IPS-NIHi11 (cell line): ENCODE data around the gene CELA1.
"Not testable (repeated sequence)": the region's sequence is repeated elsewhere in the genome, so short reads cannot be mapped to it uniquely, and the experiment has no call there.

Experiments used
- DNase-seq: peaks from one replicate; pipeline ENCODE4 v3.0.0; 2012; ENCODE audit warnings: mixed read lengths, low spot score

Gene CELA1

DNA sequence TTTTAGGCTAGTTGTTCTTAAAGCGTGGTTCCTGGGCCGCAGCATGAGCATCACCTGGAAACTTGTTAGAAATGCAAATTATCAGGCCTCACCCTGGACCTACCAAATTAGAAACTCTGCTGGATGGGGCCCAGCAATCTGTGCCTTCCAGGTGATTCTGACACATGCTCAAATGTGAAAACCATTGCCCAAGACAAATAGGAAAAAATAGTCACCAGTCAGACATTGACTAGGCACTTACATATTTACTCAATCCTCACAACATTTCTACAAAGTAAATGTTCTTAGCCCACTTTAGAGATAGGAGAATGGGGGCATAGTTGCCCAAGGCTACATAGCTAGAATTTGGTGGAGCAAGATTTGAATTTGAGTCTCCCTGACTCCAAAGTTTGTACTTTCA lies 3.3 kb downstream of the CELA1 start:
- no peak for DNase-seq

DNA sequence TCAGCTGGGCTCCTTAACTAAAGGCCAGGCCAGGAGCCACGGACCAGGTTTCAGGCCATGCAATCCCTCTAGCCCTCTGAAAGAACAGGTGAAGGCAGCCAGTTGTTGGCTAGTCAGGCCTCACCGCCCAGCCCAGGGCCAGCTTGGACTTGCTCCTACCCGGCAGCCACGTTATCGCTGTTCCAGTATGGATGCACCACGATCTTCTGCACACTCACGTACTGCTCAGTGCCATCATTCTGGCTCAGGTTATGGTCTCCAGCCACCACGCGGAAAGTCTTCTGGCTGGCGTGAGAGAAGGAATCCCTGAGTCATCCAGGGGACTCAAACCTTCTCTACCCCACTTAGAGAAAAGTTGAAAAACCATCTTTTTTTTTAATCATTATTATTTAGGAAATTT lies 4.1 kb downstream of the CELA1 start:
- no peak for DNase-seq

DNA sequence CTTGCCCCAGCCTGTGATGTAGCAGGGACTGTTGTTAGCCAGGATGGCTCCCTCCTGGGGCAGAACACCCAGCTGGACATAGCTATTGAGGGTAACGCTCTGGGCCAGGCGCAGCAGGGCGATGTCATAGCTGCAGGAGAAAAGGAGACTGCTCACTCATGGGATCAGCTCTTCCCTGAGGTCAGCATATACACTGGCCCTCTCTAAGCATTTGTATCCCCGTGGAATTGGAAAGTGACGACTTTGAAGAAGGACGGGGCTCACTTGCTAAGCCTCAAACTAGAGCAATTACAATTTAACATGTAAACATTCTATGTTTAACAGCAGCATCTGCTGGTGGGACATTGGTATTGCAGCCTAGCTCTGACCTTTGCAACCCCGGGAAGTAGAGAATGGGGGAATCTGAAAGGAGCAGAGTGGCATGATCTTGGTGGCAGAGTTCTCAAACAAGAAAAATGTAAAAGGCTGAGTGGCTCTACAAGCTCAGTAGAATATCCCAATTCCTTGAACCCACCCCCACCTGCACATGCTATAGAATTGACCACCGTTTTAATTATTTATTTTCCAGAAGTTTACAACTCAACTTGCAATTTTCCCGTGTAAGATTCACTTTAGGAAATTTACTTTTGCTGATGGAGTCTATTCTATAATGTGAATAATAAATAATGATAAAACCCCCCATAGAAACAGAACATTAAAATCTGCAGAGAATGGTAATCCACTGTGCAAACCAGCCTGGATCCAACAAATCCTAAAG lies 5.0 kb downstream of the CELA1 start:
- peak; percentile 78 for DNase-seq

GRCh38 chr12:51339750-51340149 lies 6.7 kb downstream of the CELA1 start:
- no peak for DNase-seq

DNA sequence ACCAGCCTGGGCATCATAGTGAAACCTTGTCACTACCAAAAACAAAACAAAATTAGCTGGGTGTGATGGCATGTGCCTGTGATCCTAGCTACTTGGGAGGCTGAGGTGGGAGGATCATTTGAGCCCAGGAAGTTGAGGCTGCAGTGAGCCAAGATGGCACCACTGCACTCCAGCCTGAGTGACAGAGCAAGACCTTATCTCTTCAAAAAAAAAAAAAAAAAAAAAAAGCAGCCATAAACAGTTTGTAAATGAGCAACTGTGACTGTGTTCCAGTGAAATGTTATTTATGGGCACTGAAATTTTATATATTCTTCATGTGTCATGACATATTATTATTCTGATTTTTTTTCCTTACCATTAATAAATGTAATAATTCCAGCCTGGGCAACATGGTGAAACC lies 9.1 kb downstream of the CELA1 start:
- not testable (repeated sequence) for DNase-seq

- DNase-seq: no peak
Observed at GRCh38 chr12:51335931-51336330, 10.5 kb downstream of the CELA1 start.

GRCh38 chr12:51334764-51335163 lies 11.7 kb downstream of the CELA1 start:
- no peak for DNase-seq

- no peak for DNase-seq
Observed at GRCh38 chr12:51333536-51333935, 12.9 kb downstream of the CELA1 start.

DNA sequence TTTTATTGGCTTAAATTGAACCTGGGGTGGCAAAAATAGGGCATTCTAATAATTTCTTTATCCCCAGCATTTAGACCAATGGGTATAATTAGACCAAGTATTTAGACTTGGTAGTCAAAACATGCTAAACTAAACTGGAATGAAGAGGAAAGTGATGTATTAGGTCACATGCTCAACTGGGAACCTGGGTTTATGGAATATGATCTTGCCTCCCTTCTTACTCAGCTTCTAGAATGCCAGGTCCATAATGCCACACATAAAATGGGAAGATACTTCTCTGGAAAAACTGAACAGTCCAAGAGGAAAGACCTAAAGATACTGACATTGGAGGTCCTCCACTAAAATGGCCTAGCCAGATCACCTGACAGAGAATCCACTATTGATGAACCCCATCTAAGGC lies 16.3 kb downstream of the CELA1 start:
- DNase-seq: no peak

- no peak for DNase-seq
Observed at GRCh38 chr12:51329742-51330141, 16.7 kb downstream of the CELA1 start.

DNA sequence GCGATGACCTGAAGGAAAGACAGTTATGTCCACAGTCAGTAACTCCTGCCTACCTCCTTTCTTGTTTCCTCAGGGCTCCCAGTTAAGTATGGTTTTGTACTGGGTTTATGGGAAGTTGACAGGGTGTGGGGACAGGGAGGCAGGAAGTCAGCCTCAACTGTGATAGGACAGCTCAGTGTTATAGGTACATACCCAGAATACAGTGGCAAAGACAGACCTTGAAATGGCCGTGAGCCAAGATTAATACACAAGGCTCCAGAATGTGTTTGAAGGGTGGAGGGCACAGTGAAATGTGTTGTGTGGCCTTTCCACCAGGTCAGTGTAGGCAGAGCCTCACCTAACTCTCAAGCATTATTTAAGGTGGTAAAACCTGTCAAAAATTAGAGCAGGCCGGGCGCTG lies 17.9 kb downstream of the CELA1 start:
- no peak for DNase-seq

DNA sequence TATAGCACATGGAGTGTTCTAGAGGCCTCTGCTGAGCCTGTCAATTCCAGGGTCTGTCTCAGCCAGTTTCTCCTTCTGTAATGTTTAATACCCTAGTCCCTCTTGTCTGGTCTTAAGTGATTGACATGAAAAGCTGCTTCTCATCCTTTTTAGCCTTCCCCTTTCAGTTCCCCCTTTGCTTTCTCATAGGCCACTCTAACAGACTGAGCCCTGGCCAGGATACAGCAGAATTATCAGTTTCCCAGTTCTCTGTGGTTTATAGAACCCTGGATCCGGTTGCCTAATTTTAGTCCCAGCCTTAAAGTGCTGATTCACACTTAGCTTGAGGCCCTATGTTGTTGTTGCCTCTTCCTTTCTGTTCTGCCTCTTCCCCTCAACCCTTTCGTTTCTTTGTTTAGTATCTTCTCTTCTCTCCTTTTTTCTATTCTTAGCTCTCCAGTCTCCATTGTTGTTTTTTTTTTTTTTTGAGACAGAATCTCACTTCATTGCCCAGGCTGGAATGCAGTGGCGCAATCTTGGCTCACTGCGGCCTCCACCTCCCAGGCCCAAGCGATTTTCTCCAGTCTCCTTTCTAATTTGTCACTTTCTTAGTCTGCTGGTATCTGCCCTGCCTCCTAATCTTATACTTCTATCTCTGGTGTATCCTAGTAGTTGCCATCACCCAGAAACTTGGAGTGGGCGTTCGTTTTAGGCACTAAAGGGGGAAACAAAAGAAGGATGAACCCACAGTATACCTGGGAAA lies 19.6 kb downstream of the CELA1 start:
- DNase-seq: no peak

- no peak for DNase-seq
Observed at GRCh38 chr12:51324953-51325352, 21.5 kb downstream of the CELA1 start.

DNA sequence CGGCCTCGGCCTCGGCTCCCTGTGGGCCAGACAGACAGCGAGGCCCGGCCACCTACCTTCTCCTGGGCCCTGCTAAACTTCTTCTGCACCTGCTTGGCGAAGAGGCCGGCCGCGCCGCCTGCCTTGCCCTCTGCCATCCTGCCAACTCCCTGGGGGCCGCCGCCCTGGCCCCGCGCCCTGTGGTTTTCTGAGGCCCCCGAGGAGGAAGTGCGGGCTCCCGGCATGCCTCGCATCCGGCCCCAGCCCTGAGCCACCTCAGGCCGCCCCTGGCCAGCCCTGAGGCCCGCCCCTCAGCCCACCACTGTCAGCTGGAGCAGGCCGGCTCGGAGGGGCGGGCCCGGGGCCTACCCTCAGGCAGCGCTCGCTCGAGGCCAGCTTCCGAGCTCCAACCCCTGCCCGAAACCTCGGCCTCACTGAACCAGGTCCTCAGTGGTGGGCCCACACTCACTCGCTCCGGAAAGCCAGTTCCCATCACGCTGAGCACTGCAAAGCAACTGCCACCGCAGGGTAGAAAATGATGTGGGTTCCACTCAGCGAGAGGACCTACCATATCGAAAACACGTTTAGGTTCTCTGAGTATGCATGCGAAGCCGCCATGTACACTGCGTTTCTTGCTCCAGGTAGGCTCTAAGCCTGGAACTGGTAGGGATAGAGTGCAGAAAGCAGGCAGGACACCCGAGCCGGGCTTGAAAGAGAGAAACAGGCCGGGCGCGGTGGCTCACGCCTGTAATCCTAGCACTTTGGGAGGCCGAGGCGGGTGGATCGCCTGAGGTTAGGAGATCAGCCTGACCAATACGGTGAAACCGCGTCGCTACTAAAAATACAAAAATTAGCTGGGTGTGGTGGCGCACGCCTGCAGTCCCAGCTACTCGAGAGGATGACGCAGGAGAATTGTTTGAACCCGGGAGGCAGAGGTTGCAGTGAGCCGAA lies 22.2 kb downstream of the CELA1 start, which contains the start of gene BIN2:
BIN2 (minus strand) TSS at position 209 of the 930 bp plus-strand sequence; CDS start at position 137, 72 bp downstream.
- no peak for DNase-seq

- no peak for DNase-seq
Observed at GRCh38 chr12:51323317-51323960, 23.0 kb downstream of the CELA1 start.

- DNase-seq: no peak
Observed at GRCh38 chr12:51322452-51322851, 24.0 kb downstream of the CELA1 start.

- no peak for DNase-seq
Observed at GRCh38 chr12:51321882-51322281, 24.6 kb downstream of the CELA1 start.

- peak; percentile 71 for DNase-seq
Observed at GRCh38 chr12:51320695-51321320, 25.7 kb downstream of the CELA1 start.

GRCh38 chr12:51320311-51320694 lies 26.2 kb downstream of the CELA1 start:
- DNase-seq: peak; percentile 40

DNA sequence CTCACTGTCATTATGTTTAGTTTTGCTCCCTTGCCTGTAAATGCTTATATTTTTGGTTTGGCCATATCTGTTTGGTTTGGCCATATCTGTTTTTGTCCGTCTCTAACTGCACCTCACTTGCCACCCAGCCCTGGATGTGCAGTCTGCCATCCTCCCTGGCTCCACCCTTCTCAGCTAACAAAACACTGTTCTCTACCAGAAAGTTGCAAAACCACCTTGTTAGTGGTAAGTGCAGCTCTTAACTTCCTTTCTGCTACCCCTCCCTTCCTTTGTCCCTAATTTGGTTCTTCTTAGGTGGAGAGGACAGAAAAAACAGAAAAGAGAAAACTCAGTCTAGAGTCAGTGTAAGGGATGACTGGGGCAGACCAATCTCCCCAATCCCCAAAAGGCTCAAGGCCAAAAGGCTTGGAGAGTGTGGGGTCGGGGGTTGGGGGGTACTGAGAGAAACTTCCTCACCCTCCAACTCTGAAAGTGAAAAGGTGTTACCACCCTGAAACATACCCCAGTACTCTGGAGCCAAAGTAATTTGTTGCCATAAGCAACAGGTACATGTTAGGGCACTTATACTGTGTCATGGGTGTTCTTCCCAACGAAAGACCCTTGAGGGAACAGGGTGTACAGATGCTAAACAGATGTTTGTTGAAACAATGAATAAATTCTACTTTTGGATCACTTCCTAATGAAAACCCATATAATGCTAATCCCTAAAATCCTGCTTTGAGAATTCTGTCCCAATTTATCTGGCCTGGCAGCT lies 27.5 kb downstream of the CELA1 start:
- DNase-seq: no peak
